Spleen (tissue), 11 donors: ENCODE results near the gene TP63. TPM values are rescaled to one million over a fixed set of nuclear protein-coding genes. Genes with fewer than 3 reads are reported as not detected.

Experiments used
- DNase-seq: peaks from one replicate; pipeline ENCODE4 v3.0.0-alpha.2; 2020
- H3K27ac ChIP-seq, 8 donors: fragments of 200-600 bp; sonication (generic) in 7 of 8; 1 replicate in 4 of 8; 2 replicates in 4 of 8; pipeline versions ENCODE4 v1.5.0 to v1.8.0; 2016 to 2021; ENCODE audit warnings: inconsistent platforms in 4 of 8, mild to moderate bottlenecking in 4 of 8, moderate library complexity in 1 of 8
- H3K27me3 ChIP-seq, 7 donors: fragments of 200-600 bp; sonication (generic) in 6 of 7; replicated peaks in 1 of 7; 1 replicate in 4 of 7; 2 replicates in 3 of 7; pipeline versions ENCODE4 v1.5.0 to v1.8.0; 2016 to 2021; ENCODE audit warnings: inconsistent platforms in 3 of 7, mild to moderate bottlenecking in 1 of 7
- H3K36me3 ChIP-seq, 6 donors: fragments of 200-600 bp; sonication (generic) in 5 of 6; 1 replicate in 4 of 6; 2 replicates in 2 of 6; pipeline versions ENCODE4 v1.5.0 to v1.8.0; 2016 to 2021; ENCODE audit warnings: inconsistent platforms in 2 of 6
- H3K4me1 ChIP-seq, 6 donors: fragments of 200-600 bp; sonication (generic) in 5 of 6; 1 replicate in 3 of 6; 2 replicates in 3 of 6; pipeline versions ENCODE4 v1.5.0 to v1.8.0; 2016 to 2021; ENCODE audit warnings: inconsistent platforms in 3 of 6
- H3K4me3 ChIP-seq, 8 donors: fragments of 200-600 bp; sonication (generic) in 7 of 8; 1 replicate in 4 of 8; 2 replicates in 4 of 8; pipeline versions ENCODE4 v1.5.0 to v1.8.0; 2016 to 2021; ENCODE audit warnings: inconsistent platforms in 4 of 8, mild to moderate bottlenecking in 4 of 8, moderate library complexity in 2 of 8
- H3K9me3 ChIP-seq, 8 donors: fragments of 200-600 bp; sonication (generic) in 7 of 8; 1 replicate in 4 of 8; 2 replicates in 4 of 8; pipeline versions ENCODE4 v1.5.0 to v1.8.0; 2016 to 2021; ENCODE audit warnings: inconsistent platforms in 4 of 8
- POLR2A ChIP-seq, 3 donors: fragments of 450-650 bp; IDR thresholded peaks; one replicate each; pipeline ENCODE4 v1.5.1; 2017; ENCODE audit warnings: antibody characterized with exemption in 3 of 3, mild to moderate bottlenecking in 1 of 3
- POLR2AphosphoS5 ChIP-seq, 3 donors: sonication (generic); formaldehyde crosslinking; IDR thresholded peaks; one replicate each; pipeline ENCODE4 v1.5.1; 2017; ENCODE audit warnings: antibody characterized with exemption in 3 of 3
- WGBS, 5 donors: extraction: QIAGEN DNeasy Blood & Tissue Kit in 3 of 5; methylation state at CpG; one replicate each; pipeline versions ENCODE4 v1.1.5 to v1.1.7; 2013 to 2018; 5-methylcytosine and 5-hydroxymethylcytosine counted together
- intact Hi-C: fragments of 100-400 bp; cut with DNase I; formaldehyde crosslinking; loops from one replicate; pipeline ENCODE4 v1.15.0; 2023; ENCODE audit warnings: low total_unique reads
- polyA plus RNA-seq, 3 donors: library from polyadenylated mRNA; stranded (reverse); fragments of 200-250 nt; gene quantifications; one replicate each; pipeline ENCODE4 v1.2.1, GENCODE V29; 2013
- total RNA-seq, 7 donors: library from RNA; depleted of rRNA in 3 of 7; stranded (reverse); fragments of >200 nt in 3 of 7; fragmentation: NEBNext Ultra II Directional in 4 of 7; extraction: Animal tissue kit (Norgen Biotek cat#: 25700) in 4 of 7; gene quantifications; one replicate each; pipeline versions ENCODE4 v1.1.0 to v1.2.1, GENCODE V29; 2016 to 2021
- TF ChIP-seq, protein P1 (sequence below), 11 experiments: fragments of 200-600 bp in 7 of 11; fragments of 450-650 bp in 4 of 11; sonication (generic) in 4 of 11; IDR thresholded peaks in 8 of 11; conservative IDR thresholded peaks in 3 of 11; 1 replicate in 7 of 11; 2 replicates in 4 of 11; pipeline versions ENCODE4 v1.4.0 to v1.8.0; 2016 to 2021; ENCODE audit warnings: antibody characterized with exemption in 11 of 11, inconsistent platforms in 4 of 11, mild to moderate bottlenecking in 1 of 11
- donor health status: healthy with polysubstance abuse.
- donor health status: DM: no; HTN: no; CAD: no; lungs with moderate emphysema.
- donor health status: DM: no; HTN: no; CAD: no.
- donor health status: Bipolar disorder and iron deficiency.
- donor health status: healthy.
- donor health status: DM: no; HTN: no; CAD: no.
- donor health status: DM: yes; HTN: yes; CAD: no.

The TP63 gene
- total and polyA plus RNA-seq, 10 donors, result 0.09 to 0.68 (median 0.29) TPM

DNA sequence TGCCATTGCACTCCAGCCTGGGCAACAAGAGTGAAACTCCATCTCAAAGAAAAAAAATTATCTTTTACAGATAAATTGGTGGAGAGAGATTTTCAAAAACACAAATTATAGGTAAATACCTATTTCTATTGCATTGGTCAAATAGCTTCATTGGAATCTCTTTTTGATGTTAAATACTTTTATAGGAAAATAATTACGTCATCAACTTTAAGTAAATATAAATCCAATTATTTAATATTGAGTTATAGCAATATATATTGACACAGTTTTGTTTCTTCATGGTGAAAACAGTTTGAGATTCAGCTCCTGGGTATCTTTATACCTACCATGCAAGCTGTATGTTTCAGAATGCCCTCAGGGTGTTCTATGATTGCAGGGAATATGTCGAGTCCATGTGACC lies 172.1 kb downstream of the TP63 start:
- Histone ChIP-seq H3K4me1 (no peaks in the 10 kb centered on the region), H3K27me3 (no peaks in the 10 kb centered on the region), H3K36me3 (no peaks in the 10 kb centered on the region), H3K27ac (no peak overlapping the region), H3K4me3 (no peak overlapping the region), H3K9me3 (no peaks in the 10 kb centered on the region)
- DNase-seq, result no peak
- intact Hi-C loops, result no loop called here
- WGBS, 5 donors, result 92 to 99% (median 95%) methylated on average over 2 of the region's 2 CpGs
- no peak for TF ChIP-seq POLR2AphosphoS5 (IDR thresholded peaks at IDR 0.05)
- TF ChIP-seq, protein P1, sequence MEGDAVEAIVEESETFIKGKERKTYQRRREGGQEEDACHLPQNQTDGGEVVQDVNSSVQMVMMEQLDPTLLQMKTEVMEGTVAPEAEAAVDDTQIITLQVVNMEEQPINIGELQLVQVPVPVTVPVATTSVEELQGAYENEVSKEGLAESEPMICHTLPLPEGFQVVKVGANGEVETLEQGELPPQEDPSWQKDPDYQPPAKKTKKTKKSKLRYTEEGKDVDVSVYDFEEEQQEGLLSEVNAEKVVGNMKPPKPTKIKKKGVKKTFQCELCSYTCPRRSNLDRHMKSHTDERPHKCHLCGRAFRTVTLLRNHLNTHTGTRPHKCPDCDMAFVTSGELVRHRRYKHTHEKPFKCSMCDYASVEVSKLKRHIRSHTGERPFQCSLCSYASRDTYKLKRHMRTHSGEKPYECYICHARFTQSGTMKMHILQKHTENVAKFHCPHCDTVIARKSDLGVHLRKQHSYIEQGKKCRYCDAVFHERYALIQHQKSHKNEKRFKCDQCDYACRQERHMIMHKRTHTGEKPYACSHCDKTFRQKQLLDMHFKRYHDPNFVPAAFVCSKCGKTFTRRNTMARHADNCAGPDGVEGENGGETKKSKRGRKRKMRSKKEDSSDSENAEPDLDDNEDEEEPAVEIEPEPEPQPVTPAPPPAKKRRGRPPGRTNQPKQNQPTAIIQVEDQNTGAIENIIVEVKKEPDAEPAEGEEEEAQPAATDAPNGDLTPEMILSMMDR (IDR thresholded peaks at IDR 0.05 in 8 of 11, conservative IDR thresholded peaks at IDR 0.05 in 3 of 11), result no peak
- TF ChIP-seq POLR2A (IDR thresholded peaks at IDR 0.05), result no peak

- H3K27ac ChIP-seq, result no peak overlapping the region
- no peak for DNase-seq
- no peaks in the 10 kb centered on the region for H3K9me3 ChIP-seq
- WGBS, 5 donors, result 66 to 84% (median 75%) methylated on average over 4 of the region's 4 CpGs
- no peaks in the 10 kb centered on the region for H3K36me3 ChIP-seq
- H3K4me3 ChIP-seq, result no peak overlapping the region
- no peaks in the 10 kb centered on the region for H3K27me3 ChIP-seq
- no peaks in the 10 kb centered on the region for H3K4me1 ChIP-seq
- TF ChIP-seq POLR2A (IDR thresholded peaks at IDR 0.05), result no peak
- TF ChIP-seq POLR2AphosphoS5 (IDR thresholded peaks at IDR 0.05), result peak in 1 of 3 donors; percentile 8
- TF ChIP-seq, protein P1 (IDR thresholded peaks at IDR 0.05 in 8 of 11, conservative IDR thresholded peaks at IDR 0.05 in 3 of 11), result no peak
- intact Hi-C loops, result no loop called here
Observed at GRCh38 chr3:189805375-189806067, 174.3 kb downstream of the TP63 start.

GRCh38 chr3:189806171-189806951 lies 175.2 kb downstream of the TP63 start:
- TF ChIP-seq, protein P1 (IDR thresholded peaks at IDR 0.05 in 8 of 11, conservative IDR thresholded peaks at IDR 0.05 in 3 of 11), result no peak
- TF ChIP-seq POLR2AphosphoS5 (IDR thresholded peaks at IDR 0.05) (no peak), POLR2A (IDR thresholded peaks at IDR 0.05) (no peak)
- intact Hi-C loops, result no loop called here
- 66 to 81% (median 79%) methylated on average over 11 of the region's 11 CpGs for WGBS, 5 donors

More at GRCh38 chr3:189806171-189806951, 175.2 kb downstream of the TP63 start:
- Histone ChIP-seq H3K4me3 (no peak overlapping the region), H3K27me3 (no peaks in the 10 kb centered on the region), H3K9me3 (no peaks in the 10 kb centered on the region), H3K4me1 (no peaks in the 10 kb centered on the region), H3K27ac (no peak overlapping the region), H3K36me3 (no peaks in the 10 kb centered on the region)
- no peak for DNase-seq
